Left lobe of liver (tissue), 2 donors: ENCODE results near the gene AGBL4. TPM values are rescaled to one million over a fixed set of nuclear protein-coding genes. Genes with fewer than 3 reads are reported as not detected.

ENCODE experiments used
- ATAC-seq: fragments of 200-7000 bp; cut with Tn5 transposase; one replicate; pipeline ENCODE4 v1.9.1; 2020; ENCODE audit warnings: mild to moderate bottlenecking, moderate library complexity
- DNase-seq: peaks from one replicate; pipeline ENCODE4 v3.0.0-alpha.2; 2020; ENCODE audit warnings: low spot score
- total RNA-seq: library from RNA; stranded (reverse); gene quantifications from one replicate; pipeline ENCODE4 v1.2.1, GENCODE V29; 2021
- donor health status: DM: no; HTN: no; CAD: no; lungs with moderate emphysema.
- donor health status: DM: no; HTN: yes; CAD: no.

Gene AGBL4
- total RNA-seq, 1 donor from 2014 or later: 2.2 TPM

DNA sequence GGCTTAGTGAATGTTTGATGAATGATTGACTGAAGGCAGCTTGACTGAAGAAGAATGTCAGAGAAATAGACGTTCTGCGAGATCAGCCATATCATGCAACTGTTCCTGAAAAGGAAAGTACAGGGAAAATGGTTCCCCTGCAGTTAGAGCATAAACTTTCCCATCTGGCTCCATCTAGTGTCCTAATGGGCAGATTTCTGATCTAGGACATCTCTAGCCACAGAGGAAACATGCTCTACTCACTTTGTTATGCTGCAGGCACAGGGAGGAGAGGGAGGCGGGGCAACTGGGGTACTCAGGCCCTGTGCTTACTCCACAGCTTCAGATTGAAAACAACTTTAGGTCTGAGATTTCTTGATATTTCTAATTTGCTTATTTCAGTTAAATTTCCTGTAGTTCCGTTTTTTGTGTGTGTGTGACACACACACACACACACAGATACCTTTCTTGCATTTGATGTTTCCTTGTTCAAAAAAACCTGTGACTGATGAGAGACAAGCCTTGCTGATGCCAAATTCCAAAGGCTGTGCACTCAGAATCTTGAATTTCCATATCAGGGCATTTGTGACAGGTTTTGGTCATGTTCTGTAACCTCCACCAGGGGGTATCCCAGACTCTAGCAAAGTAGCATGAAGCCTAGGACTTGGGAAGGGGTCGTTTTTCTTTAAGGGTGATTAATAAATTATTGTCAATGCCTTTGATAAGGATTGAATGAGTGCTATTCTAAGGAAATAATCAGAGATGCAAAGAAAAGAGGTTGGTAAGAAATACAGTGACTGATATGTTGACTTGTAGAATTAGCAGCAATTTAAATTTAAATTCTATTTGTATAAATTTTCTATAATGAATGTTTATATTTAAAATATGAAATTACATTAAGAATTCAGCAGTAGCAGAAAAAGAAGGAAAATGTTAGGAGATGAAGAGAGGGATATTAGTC is 1107.4 kb downstream of the AGBL4 start:
- ATAC-seq (peak; percentile 76), DNase-seq (no peak)

DNA sequence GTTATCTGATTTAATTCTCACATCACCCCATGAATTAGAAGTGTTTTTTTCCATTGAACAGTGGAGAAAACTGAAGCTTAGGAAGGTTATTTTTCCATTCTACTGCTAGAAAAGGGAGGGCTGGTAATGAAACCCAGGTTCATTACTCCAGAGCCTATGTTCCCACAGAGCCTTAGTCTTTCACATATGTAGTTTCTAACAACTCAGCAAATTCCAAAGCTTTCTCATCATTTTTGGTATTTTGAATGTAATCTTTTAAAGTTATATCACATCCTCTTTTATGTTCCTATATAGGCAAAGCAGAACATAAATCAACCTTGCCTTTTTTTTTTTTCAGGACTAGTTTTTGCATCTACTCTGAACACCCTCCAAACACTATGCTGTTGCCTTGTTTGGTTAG is 1115.1 kb downstream of the AGBL4 start:
- DNase-seq: no peak
- no peak for ATAC-seq

DNA sequence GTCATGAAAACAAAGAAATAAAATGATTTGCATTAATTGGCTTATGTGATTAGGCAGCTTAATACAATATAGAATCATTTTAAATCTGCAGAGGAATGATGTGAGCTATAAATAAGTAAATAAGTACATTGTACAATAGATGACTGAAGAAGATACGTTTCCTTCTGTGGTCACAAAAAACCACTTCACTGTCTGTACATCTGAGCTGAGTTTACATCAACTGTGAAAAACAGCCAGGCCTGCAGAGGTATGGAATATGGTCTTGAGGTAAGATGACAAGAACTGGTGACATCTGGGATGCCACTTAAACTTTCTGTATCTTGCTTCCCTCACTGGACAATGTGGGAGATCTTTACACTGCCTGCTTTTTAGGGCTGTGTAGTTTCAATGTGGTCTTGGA is 1117.0 kb downstream of the AGBL4 start:
- DNase-seq (no peak), ATAC-seq (no peak)

DNA sequence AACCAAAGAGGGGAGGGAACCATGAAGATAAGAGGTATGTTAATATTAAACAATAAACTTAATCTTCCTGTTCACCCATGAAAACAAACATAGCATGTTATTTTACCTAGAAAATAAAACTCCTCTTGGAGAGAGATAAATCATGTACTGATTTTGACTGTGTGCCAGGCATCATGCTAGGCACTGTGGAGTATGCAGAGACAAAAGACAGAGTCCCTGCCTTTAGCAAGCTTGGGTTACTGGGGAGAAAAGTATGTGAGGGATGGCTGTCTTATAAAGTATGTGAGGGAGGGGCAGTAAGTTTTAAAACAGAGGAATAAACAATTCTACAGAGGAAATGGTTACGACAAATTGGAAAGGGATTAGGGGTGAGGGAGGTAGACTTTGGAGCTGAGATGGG is 1117.6 kb downstream of the AGBL4 start:
- no peak for ATAC-seq
- DNase-seq: no peak

DNA sequence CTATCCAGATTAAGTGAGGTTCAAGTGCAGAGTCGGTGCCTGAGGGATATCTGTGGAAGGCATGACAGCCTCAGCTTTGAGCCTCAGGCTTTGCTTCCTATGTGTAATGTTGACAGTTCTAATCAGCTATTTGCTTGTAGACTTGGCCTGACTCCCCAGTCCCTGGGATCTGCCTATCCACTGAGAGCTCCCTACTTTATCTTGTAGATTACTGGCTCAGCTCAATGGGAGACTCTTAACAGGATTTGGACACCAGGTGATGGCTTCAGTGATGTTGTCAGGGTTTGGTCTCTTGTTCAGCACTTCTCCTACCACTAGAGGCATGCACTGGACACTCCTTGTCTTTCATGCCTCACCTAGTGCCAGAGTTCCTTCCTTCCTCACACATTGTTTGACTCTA is 1120.5 kb downstream of the AGBL4 start:
- DNase-seq: no peak
- no peak for ATAC-seq

DNA sequence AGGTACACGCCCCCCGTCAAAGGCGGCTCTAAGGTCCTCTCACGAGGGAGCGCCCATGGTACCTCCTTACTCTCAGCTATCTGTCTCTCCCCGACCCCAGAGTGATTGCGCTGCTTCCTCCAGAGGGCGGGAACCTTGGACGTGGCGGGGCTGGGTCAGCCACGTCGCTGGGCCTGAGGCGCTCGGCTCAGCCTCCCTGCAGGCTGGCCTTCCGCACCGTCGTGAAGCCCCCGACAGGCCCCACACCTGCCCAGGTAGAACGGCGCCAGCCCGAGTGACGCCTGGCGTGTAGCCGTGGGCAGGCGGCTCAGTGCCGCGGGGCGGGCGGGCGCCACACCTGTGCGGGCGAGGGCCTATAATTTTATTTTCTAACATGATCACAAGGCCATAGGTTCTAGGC is 1124.9 kb downstream of the AGBL4 start:
- DNase-seq: no peak
- ATAC-seq: no peak

DNA sequence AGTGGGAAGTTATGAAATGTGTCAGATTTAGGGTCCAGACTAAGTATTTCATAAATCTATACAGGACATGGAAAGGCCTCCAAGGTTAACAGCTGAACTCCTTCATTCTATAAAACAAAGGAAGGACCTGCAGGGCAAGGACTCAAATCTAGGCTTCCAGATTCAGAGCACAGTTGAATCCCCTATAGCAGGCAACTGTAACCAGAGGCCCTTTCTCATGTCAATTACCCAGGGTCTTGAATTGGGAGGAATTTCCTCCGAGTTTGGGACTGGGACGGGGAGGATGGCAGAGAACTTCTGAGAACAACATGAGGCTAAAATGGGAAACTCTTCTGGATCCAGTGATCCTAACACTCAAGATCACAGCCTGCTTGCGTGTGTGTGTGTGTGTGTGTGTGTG is 1134.1 kb downstream of the AGBL4 start:
- ATAC-seq: no peak
- no peak for DNase-seq

DNA sequence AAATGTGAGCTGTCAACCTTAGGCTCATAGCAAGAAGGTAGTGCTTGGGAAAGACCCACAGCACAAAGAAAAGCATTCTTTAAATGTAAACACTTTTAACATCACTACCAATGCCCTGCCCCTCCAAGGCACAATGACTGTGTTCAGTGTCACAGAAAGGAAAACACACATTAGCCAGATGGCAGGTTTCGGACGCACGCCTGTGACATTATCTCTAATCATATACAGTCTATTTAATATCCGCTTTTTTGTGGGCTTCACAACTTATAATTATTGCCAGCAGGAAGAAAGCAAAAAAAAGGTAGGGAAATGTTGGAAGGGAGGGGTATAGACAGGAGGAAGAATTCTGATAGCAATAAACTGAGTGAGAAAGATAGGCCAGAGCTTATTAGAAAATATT is 1134.7 kb downstream of the AGBL4 start:
- DNase-seq: no peak
- no peak for ATAC-seq

DNA sequence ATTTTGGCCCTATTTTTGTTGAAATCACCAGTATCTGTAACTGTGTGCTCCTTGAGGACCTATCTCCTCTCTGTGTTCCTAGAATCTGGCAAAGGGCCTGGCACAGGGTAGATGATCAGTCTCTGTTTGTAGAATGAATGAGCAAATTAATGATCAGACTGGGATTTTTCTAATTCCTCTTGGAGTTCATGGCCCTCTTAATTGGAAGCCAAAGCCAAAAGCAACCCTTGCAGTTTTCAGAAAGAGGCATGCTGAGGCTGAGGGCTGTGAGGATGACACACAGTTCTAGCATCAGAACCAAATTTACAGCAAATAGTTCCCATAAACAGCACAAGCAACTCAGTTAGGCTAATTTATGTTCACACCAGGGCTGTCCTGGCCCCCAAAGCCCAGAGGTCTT is 1136.0 kb downstream of the AGBL4 start:
- ATAC-seq (no peak), DNase-seq (no peak)

DNA sequence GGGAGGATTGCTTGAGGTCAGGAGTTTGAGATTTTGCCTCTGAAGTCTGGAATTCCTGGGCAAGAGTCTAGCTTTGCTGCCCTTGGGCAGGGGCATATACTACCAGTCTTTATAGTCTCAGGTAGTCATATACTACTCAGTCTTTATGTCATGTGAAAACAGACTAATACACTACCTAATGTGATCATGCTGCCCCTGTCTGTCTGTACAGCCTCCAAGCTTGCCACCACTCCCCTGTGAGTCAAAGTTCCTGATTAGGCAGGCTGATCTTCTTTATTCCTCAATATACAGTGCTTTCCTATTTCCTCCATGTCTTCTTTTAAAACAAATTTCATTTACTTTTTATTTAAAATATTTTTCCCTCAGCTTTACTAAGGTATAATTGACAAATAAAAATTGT is 1141.7 kb downstream of the AGBL4 start:
- DNase-seq: no peak
- no peak for ATAC-seq

DNA sequence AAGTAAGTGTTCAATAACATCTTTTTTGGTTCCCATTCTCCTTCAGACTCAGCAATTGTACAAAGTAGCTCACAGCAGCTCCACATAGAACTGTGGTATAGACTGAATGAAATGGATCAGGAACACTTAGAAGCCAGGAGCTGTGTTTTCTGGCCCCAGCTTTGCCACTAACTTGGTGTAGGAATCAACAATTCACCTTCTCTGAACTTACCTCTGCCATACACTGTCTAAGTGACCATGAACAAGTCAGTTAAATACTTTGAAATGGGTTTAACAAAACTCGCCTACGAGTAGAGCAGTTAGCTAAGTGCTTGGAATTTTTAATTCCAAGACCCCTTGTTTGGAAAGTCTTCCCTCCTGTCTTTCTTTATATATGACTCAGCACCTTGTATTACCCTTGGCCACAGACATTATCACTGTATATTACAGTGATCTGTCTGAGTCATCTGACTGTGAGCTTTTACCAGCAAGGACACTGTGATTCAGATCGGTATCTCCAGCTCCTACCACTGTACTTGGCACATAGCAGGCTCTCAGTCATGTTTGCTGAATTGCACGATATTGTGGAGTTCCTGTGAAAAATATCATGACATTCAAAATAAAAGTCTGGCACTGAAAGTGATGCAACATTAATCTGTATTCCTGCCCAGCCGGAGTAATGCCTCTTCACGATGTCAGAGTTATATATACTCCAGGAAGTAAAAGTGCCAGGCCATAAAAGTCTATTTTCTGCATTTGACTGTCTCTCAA is 1145.4 kb downstream of the AGBL4 start:
- no peak for ATAC-seq
- no peak for DNase-seq

DNA sequence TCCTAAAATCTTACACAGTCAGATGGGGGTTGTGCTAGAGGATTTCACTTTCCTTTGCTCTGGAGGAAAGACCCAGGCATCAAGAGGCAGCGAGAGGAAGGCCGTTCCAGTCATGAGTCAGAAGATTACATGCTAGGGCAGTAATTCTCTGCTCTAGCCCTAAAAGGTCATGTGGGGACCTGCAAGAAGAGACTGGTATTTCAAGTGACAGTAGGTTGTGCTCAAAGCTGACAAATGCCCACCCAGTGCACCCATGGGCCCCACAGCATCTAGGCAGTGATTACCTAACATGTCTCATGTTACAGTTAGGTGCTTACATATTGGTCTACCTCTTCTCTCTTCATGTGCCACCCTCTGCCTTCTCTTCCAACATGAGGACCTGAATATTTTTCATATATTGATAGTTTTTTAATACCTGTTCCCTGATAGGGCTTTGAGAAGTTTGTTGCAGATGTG is 1147.4 kb downstream of the AGBL4 start:
- DNase-seq: no peak
- ATAC-seq: no peak

DNA sequence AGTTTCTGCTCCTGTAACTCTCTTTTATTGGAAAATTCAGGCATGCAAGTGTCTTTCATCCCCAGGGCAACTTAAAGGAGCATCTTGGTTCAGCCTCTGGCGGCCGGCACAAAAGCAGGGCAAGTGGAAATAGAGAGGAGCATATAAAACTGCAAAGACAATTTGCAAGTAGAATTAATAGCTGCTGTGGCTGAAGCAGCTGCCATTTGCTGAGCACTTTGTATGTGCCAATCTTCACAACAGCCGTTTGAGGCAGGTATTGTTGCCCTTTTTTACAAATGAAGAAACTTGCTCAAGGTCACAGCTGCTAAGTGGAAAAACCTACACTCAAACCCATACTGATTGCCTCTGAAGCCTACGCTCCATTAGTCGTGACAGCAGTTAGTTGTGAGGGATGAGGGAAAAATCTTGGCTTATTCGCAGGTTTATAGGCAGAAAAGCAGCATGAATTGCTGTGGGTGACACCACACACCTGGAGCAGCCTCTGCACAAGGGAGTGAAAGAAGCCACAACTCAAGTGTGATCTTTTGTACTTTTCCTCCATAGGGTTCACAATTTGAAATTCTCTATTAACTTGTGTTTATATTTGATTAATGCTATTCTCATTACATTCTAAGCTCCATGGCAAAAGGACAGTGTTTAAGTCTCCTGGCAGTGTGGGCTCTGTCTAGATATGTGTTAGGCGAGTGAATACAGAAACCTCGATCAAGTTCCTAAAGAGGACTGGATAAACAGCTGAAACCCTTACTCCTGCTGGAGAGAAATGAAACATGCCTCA is 1148.0 kb downstream of the AGBL4 start:
- DNase-seq (no peak), ATAC-seq (no peak)

DNA sequence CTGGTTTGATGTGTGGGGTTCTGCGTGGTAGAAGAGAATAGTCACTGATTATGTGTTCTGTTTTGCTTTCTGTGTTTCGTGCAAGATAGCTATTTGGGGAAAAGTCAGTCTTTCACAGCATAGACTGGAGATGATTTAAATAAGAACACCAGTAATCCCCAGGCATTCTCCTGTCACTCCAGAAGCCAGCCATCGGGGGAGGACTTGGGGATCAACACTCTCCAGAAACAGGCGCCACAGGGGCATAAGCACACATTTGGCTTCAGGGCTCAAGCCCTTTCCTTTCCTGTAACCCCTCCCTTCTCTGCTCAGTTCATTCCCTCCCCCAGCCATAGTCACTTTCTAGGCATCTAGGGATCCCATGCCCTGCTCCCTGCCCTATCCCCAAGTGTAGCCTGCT is 1149.8 kb downstream of the AGBL4 start:
- no peak for ATAC-seq
- no peak for DNase-seq

DNA sequence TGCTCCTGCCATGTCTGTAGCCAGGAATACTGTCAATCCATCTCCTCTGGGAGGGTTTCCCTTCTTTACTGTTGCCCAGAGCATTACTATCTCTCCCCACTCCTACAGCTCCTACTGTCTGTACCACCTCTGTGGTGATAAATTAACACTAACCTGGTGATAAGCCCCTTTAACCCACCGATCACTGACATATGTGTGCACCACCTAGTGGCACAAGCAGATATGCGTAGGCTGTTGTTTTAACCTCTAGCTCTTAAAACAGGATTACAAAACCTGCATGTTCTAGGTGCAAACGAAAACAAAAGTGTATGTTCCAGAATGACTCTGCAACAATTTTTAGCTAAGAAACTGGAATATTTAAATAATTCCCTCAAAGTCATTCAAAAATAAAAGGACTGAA is 1153.2 kb downstream of the AGBL4 start:
- DNase-seq (no peak), ATAC-seq (peak; percentile 92)

DNA sequence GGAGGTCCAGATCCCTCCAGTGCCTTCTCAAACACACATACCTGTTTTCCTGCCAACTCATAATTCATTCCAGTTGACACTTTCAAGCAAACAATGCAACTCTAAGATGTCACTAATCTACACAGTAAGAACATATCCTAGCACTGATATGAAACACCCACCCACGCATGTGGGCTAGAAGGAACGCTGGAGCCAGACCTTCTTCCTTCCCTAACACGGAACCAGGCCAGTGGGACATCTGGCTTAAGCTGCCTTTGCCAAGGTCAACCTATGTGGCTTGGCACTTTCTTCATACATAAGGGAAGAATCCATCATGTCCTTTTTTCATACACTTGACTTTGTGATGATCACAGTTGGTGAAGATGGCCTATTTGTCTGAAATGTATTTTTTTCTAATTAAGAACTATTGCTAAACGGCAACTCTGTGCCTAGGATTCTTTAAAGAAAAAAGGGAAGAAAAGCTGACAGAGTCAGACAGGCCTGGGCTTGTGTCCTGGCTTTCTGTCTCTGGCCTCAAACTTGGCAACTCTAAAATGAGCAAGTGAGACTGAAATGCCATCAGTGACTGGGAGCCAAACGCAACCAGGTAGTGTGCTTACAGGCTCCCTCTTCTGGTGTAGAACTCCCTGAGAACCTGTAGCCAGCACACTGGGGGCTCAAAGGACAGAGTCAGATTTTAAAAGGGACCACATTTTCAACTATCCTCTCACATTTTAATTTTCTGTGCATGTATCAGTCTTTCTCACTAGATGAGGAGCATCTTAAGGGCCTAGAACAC is 1154.4 kb downstream of the AGBL4 start:
- ATAC-seq: peak; percentile 49
- no peak for DNase-seq

DNA sequence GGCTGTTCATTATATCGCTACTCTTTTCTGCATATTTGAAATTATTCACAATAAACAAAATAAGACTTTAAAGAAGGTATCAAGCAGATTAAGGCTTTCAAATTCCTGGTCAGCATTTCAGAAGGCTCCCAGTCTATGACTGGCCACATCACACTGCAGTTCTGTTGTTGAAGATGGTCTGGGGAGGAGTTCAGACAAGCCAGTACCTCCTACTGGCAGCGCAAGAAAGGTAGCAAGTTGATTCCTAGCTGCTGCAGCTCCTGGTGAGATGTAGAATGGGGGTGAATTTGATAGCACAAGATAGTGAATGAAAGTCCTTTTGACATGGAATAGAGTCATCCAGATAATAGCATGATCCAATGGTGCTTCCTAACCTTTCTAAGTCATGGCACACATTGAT is 1158.8 kb downstream of the AGBL4 start:
- ATAC-seq (no peak), DNase-seq (no peak)

DNA sequence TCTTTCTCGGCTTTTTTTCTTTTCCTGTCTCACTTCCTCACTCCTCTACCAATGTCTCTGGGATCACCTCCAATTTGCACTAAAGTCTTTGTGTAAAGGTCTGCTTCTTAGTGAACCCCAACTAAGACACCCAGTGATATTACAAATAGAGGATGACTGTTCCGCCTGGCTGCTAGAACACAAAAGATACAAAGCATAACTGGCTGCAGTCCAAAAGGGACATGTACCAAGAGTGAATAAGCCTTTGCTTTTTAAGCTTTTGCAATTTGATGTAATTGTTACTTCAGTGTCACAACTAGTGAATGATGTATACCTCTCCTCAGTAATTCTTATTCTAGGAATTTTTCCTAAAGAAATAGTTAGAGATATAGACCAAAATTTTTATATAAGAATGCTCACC is 1164.3 kb downstream of the AGBL4 start:
- DNase-seq (no peak), ATAC-seq (no peak)

DNA sequence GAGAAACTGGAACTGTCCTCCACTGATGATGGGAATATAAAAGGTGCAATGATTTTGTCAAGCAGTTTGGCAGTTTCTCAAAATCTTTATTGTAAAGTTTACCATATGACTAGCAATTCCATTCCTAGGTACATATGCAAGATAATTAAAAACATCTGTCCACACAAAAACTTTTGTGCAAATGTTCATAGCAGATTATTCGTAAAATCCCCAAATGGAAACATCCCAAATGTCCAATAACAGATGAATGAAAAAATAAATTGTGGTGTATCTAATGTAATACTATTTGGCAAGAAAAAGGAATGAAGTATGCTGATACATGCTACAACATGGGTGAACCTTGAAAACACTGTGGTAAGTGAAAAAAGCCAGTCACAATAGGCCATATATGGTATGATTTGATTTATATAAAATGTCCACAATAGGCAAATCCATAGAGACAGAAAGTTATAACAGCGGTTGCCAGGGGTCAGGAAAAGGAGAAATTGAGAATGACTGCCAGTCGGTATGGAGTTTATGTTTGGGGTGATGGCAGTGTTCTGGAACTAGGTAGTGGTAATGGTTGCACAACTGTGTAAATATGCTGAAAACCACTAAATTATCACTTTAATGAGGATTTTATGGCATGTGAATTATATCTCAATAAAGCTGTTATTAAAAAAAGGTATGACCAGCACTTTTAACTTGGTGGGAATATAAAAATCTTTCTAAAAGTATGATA is 1165.4 kb downstream of the AGBL4 start:
- DNase-seq (no peak), ATAC-seq (no peak)

DNA sequence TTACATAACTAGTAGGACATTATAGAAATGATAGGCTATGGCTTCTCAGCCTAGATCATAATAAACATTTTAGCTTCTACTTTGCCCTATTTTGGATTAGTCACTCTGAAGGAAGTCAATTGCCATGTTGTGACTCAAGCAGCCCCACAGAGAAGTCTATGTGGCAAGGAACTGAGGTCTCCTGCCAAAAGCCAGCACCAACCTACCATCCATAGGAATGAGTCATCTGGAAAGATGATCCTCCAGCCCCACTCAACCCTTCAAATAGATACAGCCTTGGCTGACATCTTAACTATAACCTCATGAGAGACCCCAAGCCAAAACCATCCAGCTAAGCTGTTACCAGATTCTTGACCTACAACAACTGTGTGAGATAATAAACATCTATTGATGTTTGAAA is 1170.7 kb downstream of the AGBL4 start:
- DNase-seq: no peak
- no peak for ATAC-seq
